Measurements from ENCODE around the gene TXNDC12.
"Not testable (repeated sequence)": the region's sequence is repeated elsewhere in the genome, so short reads cannot be mapped to it uniquely, and the experiment has no call there.

Gene TXNDC12

GRCh38 chr1:52055066-52055865 lies at the start of gene TXNDC12:
Gene TXNDC12, minus strand, starts transcription at chr1:52055191. Its CDS starts 95 bp downstream, at chr1:52055096.
- peak; percentile 41 to 64 for DNase-seq (ENCODE audit: low read depth in 2 of 2)

GRCh38 chr1:52102336-52103013 lies 47.5 kb upstream of the TXNDC12 start:
- no peak for DNase-seq (ENCODE audit: low read depth in 2 of 2)

- DNase-seq (ENCODE audit: low read depth in 2 of 2): no peak
Measured at GRCh38 chr1:52098139-52098871, 43.3 kb upstream of the TXNDC12 start.

GRCh38 chr1:52096216-52096615 lies 41.2 kb upstream of the TXNDC12 start:
- no peak for DNase-seq (ENCODE audit: low read depth in 2 of 2)

GRCh38 chr1:52094300-52094699 lies 39.3 kb upstream of the TXNDC12 start:
- not testable (repeated sequence) for DNase-seq (ENCODE audit: low read depth in 2 of 2)

GRCh38 chr1:52087892-52088291 lies 32.9 kb upstream of the TXNDC12 start:
- not testable (repeated sequence) for DNase-seq (ENCODE audit: low read depth in 2 of 2)

GRCh38 chr1:52080014-52080415 lies 25.0 kb upstream of the TXNDC12 start:
- no peak for DNase-seq (ENCODE audit: low read depth in 2 of 2)

GRCh38 chr1:52077277-52077676 lies 22.3 kb upstream of the TXNDC12 start:
- not testable (repeated sequence) for DNase-seq (ENCODE audit: low read depth in 2 of 2)

GRCh38 chr1:52072291-52072690 lies 17.3 kb upstream of the TXNDC12 start:
- DNase-seq (ENCODE audit: low read depth in 2 of 2): no peak

- no peak for DNase-seq (ENCODE audit: low read depth in 2 of 2)
Measured at GRCh38 chr1:52070704-52071103, 15.7 kb upstream of the TXNDC12 start.

GRCh38 chr1:52063192-52063591 lies 8.2 kb upstream of the TXNDC12 start:
- no peak for DNase-seq (ENCODE audit: low read depth in 2 of 2)

GRCh38 chr1:52060822-52061221 lies 5.8 kb upstream of the TXNDC12 start:
- DNase-seq (ENCODE audit: low read depth in 2 of 2): no peak

- no peak for DNase-seq (ENCODE audit: low read depth in 2 of 2)
Measured at GRCh38 chr1:52059888-52060287, 4.9 kb upstream of the TXNDC12 start.

- no peak for DNase-seq (ENCODE audit: low read depth in 2 of 2)
Measured at GRCh38 chr1:52059321-52059720, 4.3 kb upstream of the TXNDC12 start.

- DNase-seq (ENCODE audit: low read depth in 2 of 2): no peak
Measured at GRCh38 chr1:52057876-52058415, 3.0 kb upstream of the TXNDC12 start.

- no peak for DNase-seq (ENCODE audit: low read depth in 2 of 2)
Measured at GRCh38 chr1:52057255-52057654, 2.3 kb upstream of the TXNDC12 start.

GRCh38 chr1:52056937-52057231 lies 1.9 kb upstream of the TXNDC12 start:
- no peak for DNase-seq (ENCODE audit: low read depth in 2 of 2)

- peak; percentile 87 to 94 for DNase-seq (ENCODE audit: low read depth in 2 of 2)
Measured at GRCh38 chr1:52056163-52056936, 1.4 kb upstream of the TXNDC12 start, which contains the start of gene BTF3L4. Gene BTF3L4, plus strand, starts transcription at chr1:52056295. Its CDS starts 3,553 bp downstream, at chr1:52059848.

- no peak for DNase-seq (ENCODE audit: low read depth in 2 of 2)
Measured at GRCh38 chr1:52055866-52056162, 823 bp upstream of the TXNDC12 start.

GRCh38 chr1:52054496-52055065 lies 410 bp downstream of the TXNDC12 start:
- no peak for DNase-seq (ENCODE audit: low read depth in 2 of 2)

GRCh38 chr1:52053862-52054261 lies 1.1 kb downstream of the TXNDC12 start:
- no peak for DNase-seq (ENCODE audit: low read depth in 2 of 2)
